Motor neuron (in vitro differentiated cells): ENCODE data around the gene PDGFC. TPM values are rescaled to one million over a fixed set of nuclear protein-coding genes. Genes with fewer than 3 reads are reported as not detected.
A peak's percentile ranks its signal among the peaks of the same experiment; 100 is the strongest.

ENCODE experiments used
- ATAC-seq, 8 experiments: fragments of 200-7000 bp; cut with Tn5 transposase; replicated peaks in 6 of 8; 2 replicates each; pipeline ENCODE4 v1.8.0; 2021; ENCODE audit warnings: mild to moderate bottlenecking in 8 of 8, moderate library complexity in 8 of 8
- H3K27ac ChIP-seq, 2 donors: fragments of 250-450 bp; sonication (Bioruptor Pico); 2 replicates each; pipeline ENCODE4 v1.9.0; 2021; ENCODE audit warnings: antibody characterized with exemption in 2 of 2, mild to moderate bottlenecking in 2 of 2, moderate library complexity in 1 of 2
- H3K4me1 ChIP-seq, 2 donors: fragments of 250-450 bp; sonication (Bioruptor Pico); replicated peaks in 1 of 2; 2 replicates each; pipeline ENCODE4 v1.6.1; 2021; ENCODE audit warnings: antibody characterized with exemption in 2 of 2, mild to moderate bottlenecking in 2 of 2, moderate library complexity in 1 of 2
- H3K4me3 ChIP-seq, 5 donors: fragments of 250-450 bp; sonication (Bioruptor Pico); 2 replicates each; pipeline ENCODE4 v1.9.0; 2021; ENCODE audit warnings: antibody characterized with exemption in 5 of 5, mild to moderate bottlenecking in 5 of 5, moderate library complexity in 4 of 5
- WGBS, 10 experiments: fragments of 450-650 bp; shearing (Covaris generic); methylation state at CpG; one replicate each; pipeline ENCODE4 v1.0.0; 2022; 5-methylcytosine and 5-hydroxymethylcytosine counted together
- in situ Hi-C, 9 experiments: fragments of 400-800 bp; cut with MboI; loops; one replicate each; pipeline ENCODE4 v1.15.0; 2021; ENCODE audit warnings: low sequenced_read_pairs in 9 of 9, low pct_unique_long_range_greater_than_20kb in 2 of 9; ENCODE audit not compliant: unreplicated experiment in 9 of 9
- total RNA-seq, 8 experiments: library from RNA; unstranded; fragments of 300-600 nt; gene quantifications; 2 replicates each; pipeline versions ENCODE4 v1.2.3 to v1.2.4, GENCODE V29; 2022

Gene PDGFC
- total RNA-seq, 8 experiments from 2014 or later = 5.4 to 43.0 (median 6.2) TPM

DNA sequence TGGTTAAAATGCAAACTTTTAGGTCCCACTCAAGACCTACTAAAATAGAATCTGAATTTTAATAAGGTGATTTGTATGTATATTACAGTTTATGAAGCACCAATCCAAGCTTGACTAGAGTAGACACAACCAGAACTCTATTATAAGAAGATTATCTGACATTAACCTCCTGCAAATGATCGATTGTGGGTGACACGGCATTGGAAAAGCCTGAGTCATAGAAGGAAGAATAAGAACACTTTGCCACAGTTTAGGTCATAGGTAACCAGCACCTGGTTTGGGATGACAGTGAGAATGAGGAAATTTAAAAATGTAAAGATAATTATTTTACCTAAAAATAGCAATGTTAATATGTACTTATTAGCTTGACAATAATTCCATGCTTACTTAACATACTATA lies 15.2 kb downstream of the PDGFC start:
- Histone ChIP-seq H3K27ac (no peak overlapping the region), H3K4me3 (no peak overlapping the region), H3K4me1 (peaks cover 12 to 40% of the 10 kb centered on the region in 2 donors)
- in situ Hi-C loops = loop anchor here in 2 of 9 experiments (25.0 kb wide), 2 partner anchors 269 to 469 kb away; no protein-coding TSS in a partner anchor
- 83 to 100% (median 100%) methylated on average over 1 to 2 of the region's 2 CpGs for WGBS, 10 experiments
- no peak for ATAC-seq

- in situ Hi-C loops = loop anchor here in 2 of 9 experiments (25.0 kb wide), 2 partner anchors 267 to 467 kb away; no protein-coding TSS in a partner anchor
- peaks cover 22 to 52% of the 10 kb centered on the region in 2 donors for H3K4me1 ChIP-seq
- no peak overlapping the region for H3K4me3 ChIP-seq
- WGBS, 10 experiments = 36 to 82% (median 55%) methylated on average over 1 to 3 of the region's 3 CpGs; no CpG with 5 or more reads in 2 of the 10 experiments
- no peak overlapping the region for H3K27ac ChIP-seq
- peak in 2 of 8 experiments; percentile 51 to 70 for ATAC-seq
Observed at GRCh38 chr4:156954587-156954986, 17.0 kb downstream of the PDGFC start.

- ATAC-seq = no peak
- no peak overlapping the region for H3K4me3 ChIP-seq
- H3K4me1 ChIP-seq = peaks cover 27 to 58% of the 10 kb centered on the region in 2 donors
- 60 to 100% (median 80%) methylated on average over 1 to 2 of the region's 2 CpGs; no CpG with 5 or more reads in 1 of the 10 experiments for WGBS, 10 experiments
- in situ Hi-C loops = loop anchor here in 2 of 9 experiments (25.0 kb wide), 2 partner anchors 267 to 467 kb away; no protein-coding TSS in a partner anchor
- no peak overlapping the region for H3K27ac ChIP-seq
Observed at GRCh38 chr4:156953951-156954350, 17.6 kb downstream of the PDGFC start.

DNA sequence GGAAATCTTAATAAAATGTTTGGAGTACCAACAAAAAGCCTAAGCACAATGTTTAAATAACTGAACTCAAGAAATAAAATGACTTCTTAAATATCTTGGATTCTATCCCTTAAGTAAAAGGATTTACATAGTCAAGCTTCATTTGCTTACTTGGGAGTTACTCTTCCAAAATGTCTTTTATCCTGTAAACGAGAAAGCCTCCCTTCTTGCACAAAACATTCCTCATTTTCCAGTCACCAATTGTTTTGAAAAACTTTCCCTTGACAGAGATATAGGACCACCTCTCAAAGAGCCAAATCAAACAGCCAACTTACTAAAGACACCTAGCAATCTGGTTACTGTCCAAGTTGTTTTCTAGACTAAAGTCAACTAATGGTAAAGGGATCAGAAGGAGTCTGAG lies 18.6 kb downstream of the PDGFC start:
- in situ Hi-C loops = loop anchor here in 2 of 9 experiments (25.0 kb wide), 2 partner anchors 266 to 466 kb away; no protein-coding TSS in a partner anchor

GRCh38 chr4:156952078-156952759 lies 19.4 kb downstream of the PDGFC start:
- no peak overlapping the region for H3K4me3 ChIP-seq
- in situ Hi-C loops = loop anchor here in 2 of 9 experiments (25.0 kb wide), 2 partner anchors 265 to 465 kb away; no protein-coding TSS in a partner anchor
- WGBS, 10 experiments = 72 to 100% (median 100%) methylated on average over 1 to 3 of the region's 3 CpGs; no CpG with 5 or more reads in 1 of the 10 experiments
- no peak for ATAC-seq
- peaks cover 37 to 63% of the 10 kb centered on the region in 2 donors for H3K4me1 ChIP-seq
- no peak overlapping the region for H3K27ac ChIP-seq

More for the DNA sequence above, 18.6 kb downstream of the PDGFC start:
- WGBS, 10 experiments = 0 to 100% (median 50%) methylated on average over 1 of the region's 1 CpG; no CpG with 5 or more reads in 2 of the 10 experiments
- ATAC-seq = peak in 1 of 8 experiments; percentile 8
- Histone ChIP-seq H3K27ac (no peak overlapping the region), H3K4me3 (no peak overlapping the region), H3K4me1 (peaks cover 36 to 63% of the 10 kb centered on the region in 2 donors)

DNA sequence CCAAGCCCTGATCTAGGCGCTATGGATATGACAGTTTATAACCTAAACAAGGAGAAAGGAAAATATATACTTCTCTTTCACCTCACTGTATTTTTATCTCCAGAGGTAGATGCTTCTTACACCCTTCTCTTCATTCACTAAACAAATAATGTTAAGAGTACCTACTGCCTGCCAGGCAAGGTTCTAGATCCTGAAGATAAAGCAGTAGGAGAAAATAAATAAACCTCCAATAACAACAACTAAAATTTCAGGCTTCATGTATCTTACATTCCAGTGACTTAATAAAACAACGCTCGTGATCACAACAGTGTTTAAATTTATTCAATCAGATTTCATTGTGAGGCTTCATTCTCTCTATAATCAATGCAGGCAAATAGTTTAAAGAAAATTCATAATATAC lies 20.7 kb downstream of the PDGFC start:
- no peak for ATAC-seq
- Histone ChIP-seq H3K4me3 (no peak overlapping the region), H3K27ac (no peak overlapping the region), H3K4me1 (peaks cover 43 to 73% of the 10 kb centered on the region in 2 donors)
- 86 to 100% (median 96%) methylated on average over 1 to 3 of the region's 3 CpGs for WGBS, 10 experiments
- in situ Hi-C loops = loop anchor here in 2 of 9 experiments (25.0 kb wide), 2 partner anchors 264 to 464 kb away; no protein-coding TSS in a partner anchor

DNA sequence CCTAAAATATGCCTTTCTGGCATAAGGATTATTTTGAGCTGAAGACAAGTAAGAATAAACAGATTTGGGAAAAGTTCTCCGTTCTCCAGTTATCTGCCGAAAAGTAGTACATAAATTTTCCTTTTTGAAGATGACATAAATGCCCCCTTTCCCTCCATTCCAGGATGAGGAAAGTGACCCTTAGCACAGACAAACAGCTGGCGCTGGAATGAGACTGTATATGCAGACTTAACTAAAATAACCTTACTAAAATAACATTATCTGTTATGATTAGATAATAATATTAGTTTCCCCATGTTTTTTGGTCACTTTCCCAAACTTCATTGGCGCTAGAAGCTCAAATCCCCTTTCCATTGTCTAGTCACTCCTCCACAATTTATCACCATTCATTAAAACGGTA lies 21.5 kb downstream of the PDGFC start:
- no peak overlapping the region for H3K27ac ChIP-seq
- H3K4me3 ChIP-seq = no peak overlapping the region
- in situ Hi-C loops = loop anchor here in 2 of 9 experiments (25.0 kb wide), 2 partner anchors 263 to 463 kb away; no protein-coding TSS in a partner anchor
- peaks cover 48 to 81% of the 10 kb centered on the region in 2 donors for H3K4me1 ChIP-seq
- 75 to 97% (median 91%) methylated on average over 2 to 5 of the region's 5 CpGs for WGBS, 10 experiments
- ATAC-seq = no peak

GRCh38 chr4:156949373-156949814 lies 22.2 kb downstream of the PDGFC start:
- H3K4me1 ChIP-seq = peaks cover 50 to 84% of the 10 kb centered on the region in 2 donors
- in situ Hi-C loops = no loop called here
- H3K4me3 ChIP-seq = no peak overlapping the region
- peak in 5 of 8 experiments; percentile 18 to 49 (median 33) for ATAC-seq
- no peak overlapping the region for H3K27ac ChIP-seq
- 0 to 57% (median 30%) methylated on average over 1 to 2 of the region's 2 CpGs; no CpG with 5 or more reads in 2 of the 10 experiments for WGBS, 10 experiments

GRCh38 chr4:156948738-156949137 lies 22.9 kb downstream of the PDGFC start:
- ATAC-seq = peak in 6 of 8 experiments; percentile 14 to 68 (median 50)
- H3K4me3 ChIP-seq = no peak overlapping the region
- peaks cover 54 to 86% of the 10 kb centered on the region in 2 donors for H3K4me1 ChIP-seq
- WGBS, 10 experiments = 29 to 100% (median 46%) methylated on average over 1 to 3 of the region's 3 CpGs
- in situ Hi-C loops = no loop called here
- H3K27ac ChIP-seq = no peak overlapping the region

DNA sequence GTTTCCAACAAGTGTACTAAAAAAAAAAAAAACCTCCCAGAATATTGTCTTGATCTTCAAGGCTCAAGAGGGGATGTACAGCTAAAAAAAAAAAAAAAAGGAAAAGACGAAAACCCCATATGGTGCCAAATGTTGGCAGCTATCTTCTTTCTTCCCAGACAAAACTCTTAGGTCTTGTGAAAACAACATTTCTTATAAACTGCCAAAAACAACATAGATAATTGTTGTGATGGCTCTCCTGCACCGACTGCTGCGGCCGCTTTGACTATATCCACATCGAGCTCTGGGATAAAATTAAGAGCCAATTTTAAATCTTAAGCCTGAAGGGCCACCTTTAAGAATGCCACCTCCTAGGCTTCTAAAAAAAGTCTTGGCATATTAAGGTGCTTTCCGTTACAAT lies 23.5 kb downstream of the PDGFC start:
- ATAC-seq = no peak
- in situ Hi-C loops = no loop called here
- Histone ChIP-seq H3K27ac (no peak overlapping the region), H3K4me1 (peaks cover 60 to 91% of the 10 kb centered on the region in 2 donors), H3K4me3 (no peak overlapping the region)
- 77 to 100% (median 89%) methylated on average over 1 to 6 of the region's 6 CpGs for WGBS, 10 experiments

DNA sequence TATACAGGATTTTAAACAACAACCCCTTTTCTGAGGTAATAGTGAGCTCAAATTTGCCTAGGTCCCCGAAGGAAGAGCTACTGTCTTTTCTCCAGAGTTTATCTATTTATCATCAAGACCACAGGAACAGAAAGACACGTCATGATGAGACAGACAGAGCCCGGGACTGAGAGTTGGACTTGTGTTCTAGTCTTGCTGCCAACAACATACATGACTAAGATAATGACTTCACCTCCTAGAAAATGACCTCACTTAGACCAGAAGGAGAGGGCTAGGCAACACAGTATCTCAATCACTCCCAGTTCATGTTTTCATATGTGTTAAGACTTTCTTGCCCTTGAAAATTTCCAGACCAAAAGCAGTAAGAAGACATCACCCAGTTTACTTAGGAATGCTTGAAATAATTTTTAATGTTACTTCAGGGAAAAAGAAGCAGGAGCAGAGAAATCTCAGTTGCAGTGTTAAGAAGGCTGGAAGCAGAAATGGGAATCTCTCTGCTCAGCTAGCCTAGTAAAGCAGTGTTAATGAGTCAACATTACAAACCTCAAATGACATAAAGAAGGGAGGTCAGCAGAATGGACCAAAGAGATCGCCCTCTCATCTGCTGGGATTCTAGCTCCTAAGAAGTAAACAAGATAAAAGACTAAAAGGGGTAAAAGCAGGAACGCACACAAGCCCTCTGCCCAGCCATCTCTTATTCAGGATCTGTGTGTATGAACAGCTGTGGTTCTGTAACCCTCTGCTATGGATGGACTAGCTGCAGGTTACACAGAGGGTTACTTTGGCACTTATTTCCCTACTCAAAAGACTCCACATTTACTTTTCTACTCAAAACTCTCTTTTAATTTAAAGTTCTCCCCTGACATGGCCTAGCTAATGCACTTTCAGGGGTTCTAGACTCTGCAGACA lies 24.8 kb downstream of the PDGFC start:
- H3K27ac ChIP-seq = no peak overlapping the region
- peaks cover 65 to 97% of the 10 kb centered on the region in 2 donors for H3K4me1 ChIP-seq
- WGBS, 10 experiments = 4 to 100% (median 71%) methylated on average over 1 to 5 of the region's 5 CpGs; no CpG with 5 or more reads in 1 of the 10 experiments
- in situ Hi-C loops = no loop called here
- ATAC-seq = peak in 6 of 8 experiments; percentile 16 to 92 (median 54)
- no peak overlapping the region for H3K4me3 ChIP-seq

DNA sequence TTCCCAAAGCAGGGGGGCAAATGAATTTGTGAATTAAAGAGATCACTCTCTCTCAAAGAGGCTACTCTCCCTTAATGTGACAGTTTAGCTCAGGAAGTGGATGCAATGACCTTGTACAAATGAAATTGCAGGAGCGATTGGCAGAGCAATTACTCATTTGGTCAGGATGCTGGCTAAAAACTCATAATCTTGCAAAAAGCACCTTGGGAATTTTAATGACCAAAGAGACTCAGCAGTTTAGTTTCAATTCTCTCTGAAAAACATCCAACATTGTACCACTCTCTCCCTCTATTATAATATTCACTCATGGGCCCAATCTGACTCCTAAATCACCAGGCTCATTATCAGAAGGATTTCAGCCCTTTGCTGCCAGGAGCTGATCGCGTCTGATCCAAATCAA lies 26.1 kb downstream of the PDGFC start:
- H3K27ac ChIP-seq = no peak overlapping the region
- WGBS, 10 experiments = 0 to 80% (median 54%) methylated on average over 2 to 3 of the region's 3 CpGs; no CpG with 5 or more reads in 2 of the 10 experiments

More for the DNA sequence above, 26.1 kb downstream of the PDGFC start:
- peaks cover 64 to 98% of the 10 kb centered on the region in 2 donors for H3K4me1 ChIP-seq
- in situ Hi-C loops = no loop called here
- ATAC-seq = peak in 4 of 8 experiments; percentile 26 to 44 (median 34)
- H3K4me3 ChIP-seq = no peak overlapping the region
